SK-N-SH treated with all-trans-retinoic acid at 6 μM for 48 hours (cell line): ENCODE measurements around the gene RPS6KA2.

Experiments used
- ATAC-seq: fragments of 200-7000 bp; cut with Tn5 transposase; 3 replicates; pipeline ENCODE4 v1.9.1; 2020; ENCODE audit warnings: mild to moderate bottlenecking, moderate library complexity
- ARNTL ChIP-seq: fragments of 450-650 bp; formaldehyde crosslinking; IDR thresholded peaks from 2 replicates; pipeline ENCODE4 v1.5.0; 2020; ENCODE audit warnings: low read depth, mild to moderate bottlenecking, moderate library complexity, borderline replicate concordance
- CREB5 ChIP-seq: fragments of 250-450 bp; sonication (Bioruptor Pico); IDR thresholded peaks from 2 replicates; pipeline ENCODE4 v1.5.1; 2020; ENCODE audit warnings: low read depth, mild to moderate bottlenecking, moderate library complexity
- CSDC2 ChIP-seq: fragments of 250-450 bp; sonication (Bioruptor Pico); IDR thresholded peaks from 2 replicates; pipeline ENCODE4 v1.5.0; 2020; ENCODE audit warnings: mild to moderate bottlenecking, moderate library complexity
- ESRRG ChIP-seq: fragments of 250-450 bp; sonication (Bioruptor Pico); IDR thresholded peaks from 2 replicates; pipeline ENCODE4 v1.6.1; 2021; ENCODE audit warnings: mild to moderate bottlenecking
- ISL1 ChIP-seq: fragments of 250-450 bp; sonication (Bioruptor Pico); IDR thresholded peaks from 2 replicates; pipeline ENCODE4 v2.1.2; 2022; ENCODE audit warnings: mild to moderate bottlenecking, moderate library complexity
- OSR1 ChIP-seq: fragments of 250-450 bp; sonication (Bioruptor Pico); IDR thresholded peaks from 2 replicates; pipeline ENCODE4 v1.8.0; 2022; ENCODE audit warnings: moderate library complexity, mild to moderate bottlenecking, inconsistent platforms
- PATZ1 ChIP-seq: fragments of 250-450 bp; sonication (Bioruptor Pico); IDR thresholded peaks from 2 replicates; pipeline ENCODE4 v1.8.0; 2020; ENCODE audit warnings: mild to moderate bottlenecking, moderate library complexity, borderline replicate concordance
- POU6F1 ChIP-seq: fragments of 250-450 bp; sonication (Bioruptor Pico); IDR thresholded peaks from 2 replicates; pipeline ENCODE4 v1.8.0; 2021; ENCODE audit warnings: low read depth, mild to moderate bottlenecking, moderate library complexity, borderline replicate concordance
- PPARA ChIP-seq: fragments of 250-450 bp; sonication (Bioruptor Pico); IDR thresholded peaks from 2 replicates; pipeline ENCODE4 v1.5.0; 2020; ENCODE audit warnings: mild to moderate bottlenecking, borderline replicate concordance
- SNAI2 ChIP-seq: fragments of 250-450 bp; sonication (Bioruptor Pico); IDR thresholded peaks from 2 replicates; pipeline ENCODE4 v1.5.0; 2020; ENCODE audit warnings: mild to moderate bottlenecking, moderate library complexity
- TCF4 ChIP-seq: fragments of 250-450 bp; sonication (Bioruptor Pico); IDR thresholded peaks from 2 replicates; pipeline ENCODE4 v1.8.0; 2021; ENCODE audit warnings: mild to moderate bottlenecking, moderate library complexity, borderline replicate concordance
- ZC3H10 ChIP-seq: fragments of 250-450 bp; sonication (Bioruptor Pico); IDR thresholded peaks from 2 replicates; pipeline ENCODE4 v1.5.1; 2021; ENCODE audit warnings: mild to moderate bottlenecking, moderate library complexity
- ZFP3 ChIP-seq: fragments of 250-450 bp; sonication (Bioruptor Pico); IDR thresholded peaks from 2 replicates; pipeline ENCODE4 v1.5.0; 2020; ENCODE audit warnings: mild to moderate bottlenecking, moderate library complexity
- ZNF565 ChIP-seq: fragments of 450-650 bp; formaldehyde crosslinking; conservative IDR thresholded peaks from 2 replicates; pipeline ENCODE4 v1.5.0; 2020; ENCODE audit warnings: low read depth, mild to moderate bottlenecking, moderate library complexity
- ZNF70 ChIP-seq: fragments of 450-650 bp; formaldehyde crosslinking; IDR thresholded peaks from 2 replicates; pipeline ENCODE4 v1.5.0; 2020; ENCODE audit warnings: mild to moderate bottlenecking, moderate library complexity
- TF ChIP-seq, protein P1 (sequence below): fragments of 250-450 bp; sonication (Bioruptor Pico); IDR thresholded peaks from 2 replicates; pipeline ENCODE4 v1.5.0; 2020; ENCODE audit warnings: mild to moderate bottlenecking, moderate library complexity

RPS6KA2 gene

DNA sequence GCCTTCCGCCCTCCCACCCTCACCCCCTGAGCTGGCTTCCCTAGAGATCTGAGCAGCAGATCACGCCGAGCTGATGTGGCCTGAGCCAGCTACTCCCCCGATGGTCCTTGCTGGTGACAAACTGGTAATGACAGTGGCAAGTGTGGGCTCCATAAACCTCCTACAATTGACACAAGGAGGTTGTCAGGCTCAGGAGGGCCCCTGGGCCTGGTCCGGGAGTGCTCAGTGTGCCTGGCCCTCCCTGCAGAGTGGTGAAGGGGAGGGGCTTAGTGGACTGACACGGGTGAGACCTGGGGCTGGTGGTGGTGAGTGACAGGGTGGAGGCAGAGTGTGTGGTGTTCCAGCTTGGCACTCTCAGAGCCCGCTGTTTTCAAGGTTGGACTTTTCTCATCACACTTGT, 221.7 kb downstream of the RPS6KA2 start (continued):
- no peak for TF ChIP-seq PATZ1 (CRISPR knock-in tag)
- no peak for TF ChIP-seq ZFP3 (CRISPR knock-in tag)
- no peak for TF ChIP-seq ZC3H10 (CRISPR knock-in tag)

DNA sequence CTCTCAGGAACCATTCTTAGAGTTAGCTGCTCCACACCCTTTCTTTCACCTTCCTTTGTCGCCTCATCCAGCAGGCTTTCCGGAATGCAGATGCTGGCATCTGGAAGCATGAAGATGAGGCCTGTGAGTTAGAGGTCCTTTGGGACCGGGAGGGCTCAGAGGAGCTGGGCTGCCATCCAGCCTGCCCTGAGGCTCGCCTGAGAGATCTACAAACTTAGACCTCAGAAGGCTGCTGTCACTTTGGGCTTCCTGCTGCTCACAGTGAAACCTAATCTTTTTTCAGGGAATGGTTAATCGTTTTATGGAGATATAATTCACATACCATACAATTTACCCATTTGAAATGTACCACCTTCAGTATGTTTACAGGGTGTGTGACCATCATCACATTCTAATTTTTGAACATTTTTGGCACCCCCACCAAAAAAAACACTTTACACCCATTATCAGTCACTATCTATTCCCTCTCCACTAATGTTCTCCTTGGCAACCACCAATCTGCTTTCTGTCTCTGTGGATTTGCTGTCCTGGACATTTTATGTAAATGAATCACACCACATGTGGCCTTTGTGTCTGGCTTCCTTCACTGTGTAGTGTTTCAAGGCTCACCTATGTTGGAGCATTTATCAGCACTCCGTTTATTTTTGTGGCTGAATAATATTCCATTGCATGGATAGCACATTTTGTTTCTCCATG, 224.3 kb downstream of the RPS6KA2 start:
- peak; percentile 73 for TF ChIP-seq ISL1 (CRISPR knock-in tag)
- 0 out of 2 replicates have a peak, but pooled peaks have one; percentile 30 for TF ChIP-seq ESRRG
- TF ChIP-seq PPARA (CRISPR knock-in tag) = no peak
- TF ChIP-seq OSR1 (CRISPR knock-in tag) = no peak
- no peak for TF ChIP-seq SNAI2 (CRISPR knock-in tag)
- no peak for TF ChIP-seq ZNF565 (CRISPR knock-in tag)
- TF ChIP-seq ARNTL (CRISPR knock-in tag) = no peak
- no peak for TF ChIP-seq PATZ1 (CRISPR knock-in tag)
- TF ChIP-seq CREB5 = no peak
- TF ChIP-seq, protein P1, sequence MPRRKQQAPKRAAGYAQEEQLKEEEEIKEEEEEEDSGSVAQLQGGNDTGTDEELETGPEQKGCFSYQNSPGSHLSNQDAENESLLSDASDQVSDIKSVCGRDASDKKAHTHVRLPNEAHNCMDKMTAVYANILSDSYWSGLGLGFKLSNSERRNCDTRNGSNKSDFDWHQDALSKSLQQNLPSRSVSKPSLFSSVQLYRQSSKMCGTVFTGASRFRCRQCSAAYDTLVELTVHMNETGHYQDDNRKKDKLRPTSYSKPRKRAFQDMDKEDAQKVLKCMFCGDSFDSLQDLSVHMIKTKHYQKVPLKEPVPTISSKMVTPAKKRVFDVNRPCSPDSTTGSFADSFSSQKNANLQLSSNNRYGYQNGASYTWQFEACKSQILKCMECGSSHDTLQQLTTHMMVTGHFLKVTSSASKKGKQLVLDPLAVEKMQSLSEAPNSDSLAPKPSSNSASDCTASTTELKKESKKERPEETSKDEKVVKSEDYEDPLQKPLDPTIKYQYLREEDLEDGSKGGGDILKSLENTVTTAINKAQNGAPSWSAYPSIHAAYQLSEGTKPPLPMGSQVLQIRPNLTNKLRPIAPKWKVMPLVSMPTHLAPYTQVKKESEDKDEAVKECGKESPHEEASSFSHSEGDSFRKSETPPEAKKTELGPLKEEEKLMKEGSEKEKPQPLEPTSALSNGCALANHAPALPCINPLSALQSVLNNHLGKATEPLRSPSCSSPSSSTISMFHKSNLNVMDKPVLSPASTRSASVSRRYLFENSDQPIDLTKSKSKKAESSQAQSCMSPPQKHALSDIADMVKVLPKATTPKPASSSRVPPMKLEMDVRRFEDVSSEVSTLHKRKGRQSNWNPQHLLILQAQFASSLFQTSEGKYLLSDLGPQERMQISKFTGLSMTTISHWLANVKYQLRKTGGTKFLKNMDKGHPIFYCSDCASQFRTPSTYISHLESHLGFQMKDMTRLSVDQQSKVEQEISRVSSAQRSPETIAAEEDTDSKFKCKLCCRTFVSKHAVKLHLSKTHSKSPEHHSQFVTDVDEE (CRISPR knock-in tag) = peak; percentile 20; the same call in 1 of the 2 replicates
- TF ChIP-seq TCF4 (CRISPR knock-in tag) = peak; percentile 64; the same call in 1 of the 2 replicates
- TF ChIP-seq POU6F1 (CRISPR knock-in tag) = no peak
- TF ChIP-seq CSDC2 (CRISPR knock-in tag) = 0 out of 2 replicates have a peak, but pooled peaks have one; percentile 24
- ATAC-seq = peak; percentile 48

DNA sequence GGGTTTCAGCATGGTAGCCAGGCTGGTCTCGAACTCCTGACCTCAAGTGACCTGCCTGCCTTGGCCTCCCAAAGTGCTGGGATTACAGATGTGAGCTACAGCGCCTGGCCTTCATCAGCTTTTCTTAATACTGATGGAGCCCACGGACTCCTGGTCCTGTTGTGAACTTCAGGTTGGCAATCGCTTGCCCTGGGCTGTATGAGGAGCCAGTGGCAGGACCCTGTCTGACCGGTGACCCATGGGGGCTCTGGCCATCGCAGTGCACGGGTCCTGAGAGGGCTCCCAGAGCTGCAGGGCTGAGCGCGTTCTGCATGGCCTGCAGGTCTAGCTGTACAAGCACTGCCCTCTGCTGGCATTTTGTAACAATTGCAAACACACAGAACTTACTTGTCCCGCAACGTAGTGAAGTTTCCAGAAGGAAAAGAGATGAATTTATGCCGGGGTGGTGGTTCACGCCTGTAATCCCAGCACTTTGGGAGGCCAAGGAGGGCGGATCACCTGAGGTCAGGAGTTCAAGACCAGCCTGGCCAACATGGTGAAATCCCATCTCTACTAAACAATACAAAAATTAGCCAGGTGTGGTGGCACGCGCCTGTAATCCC, 226.3 kb downstream of the RPS6KA2 start:
- ATAC-seq = peak; percentile 85

DNA sequence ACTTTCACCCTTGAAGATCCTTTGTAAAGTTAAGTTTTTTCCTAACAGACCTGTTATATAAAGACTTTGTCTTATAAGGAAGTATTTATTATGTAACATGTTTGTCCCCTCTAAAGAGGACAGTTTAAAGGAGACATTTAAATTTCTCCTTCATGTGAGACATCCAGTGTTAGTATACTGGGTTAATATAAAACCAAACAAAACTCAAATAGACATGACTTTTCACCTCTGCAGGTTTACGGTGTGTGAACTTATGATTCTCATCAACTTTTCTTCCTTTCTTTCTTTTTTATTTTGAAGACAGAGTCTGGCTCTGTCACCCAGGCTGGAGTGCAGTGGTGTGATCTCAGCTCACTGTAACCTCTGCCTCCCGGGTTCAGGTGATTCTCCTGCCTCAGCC, 226.9 kb downstream of the RPS6KA2 start:
- no peak for ATAC-seq

More for the DNA sequence above, 226.9 kb downstream of the RPS6KA2 start:
- TF ChIP-seq ZNF70 (CRISPR knock-in tag) (no peak), TCF4 (CRISPR knock-in tag) (no peak), ZNF565 (CRISPR knock-in tag) (no peak)
